GM21423 (cell line): Measurements from ENCODE around the gene MCF2L.
"Not testable (repeated sequence)": the region's sequence is repeated elsewhere in the genome, so short reads cannot be mapped to it uniquely, and the experiment has no call there.

ENCODE experiments used
- ATAC-seq: cut with Tn5 transposase; IDR thresholded peaks from one replicate; pipeline ENCODE4 v1.9.1; 2021; ENCODE audit warnings: mild to moderate bottlenecking, moderate library complexity; ENCODE audit not compliant: unreplicated experiment

The MCF2L gene

GRCh38 chr13:113046883-113047244, 77.8 kb downstream of the MCF2L start:
- no peak for ATAC-seq

DNA sequence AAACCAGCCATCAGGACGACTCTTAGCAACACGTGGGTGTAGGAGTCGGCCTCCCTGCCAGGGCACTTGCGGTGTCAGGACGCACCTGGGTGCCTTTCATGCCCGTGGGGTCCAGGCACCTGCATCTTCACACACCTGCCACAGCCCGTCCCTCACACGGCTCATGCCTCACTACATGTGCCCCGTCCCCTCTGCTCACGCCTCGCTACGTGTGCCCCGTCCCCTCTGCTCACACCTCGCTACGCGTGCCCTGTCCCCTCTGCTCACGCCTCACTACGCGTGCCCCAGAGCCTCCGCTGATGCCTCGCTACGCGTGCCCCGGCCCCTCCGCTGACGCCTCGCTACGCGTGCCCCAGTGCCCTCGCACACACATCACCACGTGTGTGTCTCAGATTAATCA, 78.6 kb downstream of the MCF2L start:
- ATAC-seq: no peak

DNA sequence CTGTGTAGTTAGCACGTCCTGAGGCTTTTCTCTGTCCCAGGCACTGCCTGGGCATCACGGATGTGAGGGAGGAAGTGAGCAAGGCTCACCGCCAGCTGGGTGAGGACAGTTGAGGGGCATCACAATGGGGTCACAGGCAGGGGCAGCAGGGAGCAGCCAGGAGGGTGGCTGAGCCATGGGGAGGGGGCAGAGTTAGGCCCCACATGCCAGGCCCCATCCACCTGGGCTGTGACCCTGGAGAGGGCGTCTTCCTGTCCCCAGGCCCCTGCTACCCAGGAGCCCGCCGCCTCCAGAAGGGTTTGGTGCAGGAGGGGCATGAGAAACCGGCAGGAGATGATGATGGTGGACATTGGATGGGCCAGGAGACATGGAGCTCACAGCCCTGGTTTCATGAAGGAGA, 79.8 kb downstream of the MCF2L start:
- ATAC-seq: no peak

DNA sequence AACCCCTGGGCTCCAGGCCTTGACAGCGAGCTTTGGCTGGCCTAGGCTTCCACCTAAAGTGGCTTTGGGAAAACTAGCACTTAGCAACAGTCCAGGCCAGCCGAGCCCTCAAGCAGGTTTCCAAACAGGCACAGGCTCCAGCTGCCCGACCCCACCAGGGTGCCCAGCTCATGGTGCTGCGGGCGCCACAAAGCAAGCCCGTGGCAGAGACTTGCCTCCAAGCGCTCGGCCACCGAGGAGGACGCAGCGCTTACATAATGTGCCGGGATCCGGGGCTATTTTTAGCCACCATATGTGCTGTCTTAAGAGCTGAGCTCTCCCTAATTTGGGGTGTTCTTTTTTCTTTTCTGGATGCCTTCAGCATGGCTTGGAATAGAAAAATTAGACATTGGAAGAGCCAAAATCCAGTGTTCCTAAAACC, 80.5 kb downstream of the MCF2L start:
- no peak for ATAC-seq

DNA sequence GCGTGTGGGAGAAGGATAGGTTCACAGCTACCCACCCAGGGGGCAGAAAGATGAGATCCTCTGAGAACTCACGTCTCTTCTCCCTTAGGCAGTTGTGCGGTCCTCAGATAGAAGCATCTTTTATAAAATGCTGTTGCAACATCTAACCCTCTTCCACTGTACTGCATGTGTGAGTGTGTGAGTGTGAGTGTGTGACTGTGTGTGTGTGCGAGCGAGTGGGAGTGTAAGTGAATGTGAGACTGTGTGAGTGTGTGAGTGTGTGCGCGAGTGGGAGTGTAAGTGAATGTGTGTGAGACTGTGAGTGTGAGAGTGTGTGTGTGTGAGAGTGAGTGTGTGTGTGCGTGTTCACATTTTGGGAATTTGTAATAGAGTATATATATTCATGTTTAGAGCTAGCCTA, 81.0 kb downstream of the MCF2L start:
- no peak for ATAC-seq

DNA sequence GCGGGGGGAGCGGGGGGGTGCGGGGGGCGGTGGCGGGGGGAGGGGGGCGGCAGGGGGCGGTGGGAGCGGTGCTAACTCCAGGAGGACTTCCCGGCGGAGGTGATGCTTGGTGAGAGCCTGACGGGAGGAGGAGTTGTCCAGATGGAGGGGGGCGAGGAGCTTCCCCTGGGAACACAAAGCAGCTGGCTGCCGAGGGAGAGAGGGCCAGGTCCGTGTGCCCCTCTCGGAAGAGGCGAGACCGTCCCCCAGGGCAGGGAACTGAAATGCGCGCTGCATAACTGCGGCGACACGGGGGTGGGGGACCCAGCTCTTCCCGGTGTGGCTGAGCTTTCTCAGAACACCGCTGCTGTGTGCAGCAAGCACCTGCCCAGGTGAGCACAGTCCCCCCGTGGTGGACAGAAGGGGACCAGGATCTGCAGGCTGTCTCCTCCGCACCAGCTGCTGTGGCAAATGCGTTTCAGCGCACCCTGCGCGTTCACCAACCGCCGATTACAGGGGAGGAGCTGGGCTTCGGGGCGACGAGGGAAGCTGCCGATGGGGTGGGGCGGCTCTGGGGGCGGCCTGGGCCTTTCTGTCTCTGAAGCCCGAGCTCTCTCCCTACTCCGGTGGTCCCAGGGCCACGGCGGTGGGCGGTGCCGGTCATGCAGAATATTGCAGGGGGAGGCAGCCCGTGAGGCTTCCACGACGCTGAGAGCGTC, 81.9 kb downstream of the MCF2L start:
- ATAC-seq: no peak

- no peak for ATAC-seq
Measured at GRCh38 chr13:113051641-113052040, 82.6 kb downstream of the MCF2L start.

GRCh38 chr13:113052206-113052605, 83.2 kb downstream of the MCF2L start:
- no peak for ATAC-seq

DNA sequence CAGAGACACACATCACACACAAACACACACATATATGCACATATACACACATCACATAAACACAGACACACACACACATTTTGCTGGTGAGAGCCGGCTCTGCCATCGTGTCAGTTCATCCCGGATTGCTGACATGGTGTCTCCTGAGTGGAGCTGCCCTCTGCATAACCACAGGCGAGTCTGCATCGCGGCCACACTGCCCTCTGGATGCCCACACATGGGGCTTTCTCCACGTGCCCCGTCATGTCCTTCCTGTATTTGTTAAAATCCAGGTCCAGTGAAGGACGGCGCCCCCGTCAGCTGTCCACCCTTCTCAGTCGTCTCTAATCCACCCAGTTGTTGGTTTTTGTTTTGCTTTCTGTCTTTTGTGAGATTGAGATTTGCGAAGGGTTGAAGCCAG, 84.0 kb downstream of the MCF2L start:
- ATAC-seq: no peak

DNA sequence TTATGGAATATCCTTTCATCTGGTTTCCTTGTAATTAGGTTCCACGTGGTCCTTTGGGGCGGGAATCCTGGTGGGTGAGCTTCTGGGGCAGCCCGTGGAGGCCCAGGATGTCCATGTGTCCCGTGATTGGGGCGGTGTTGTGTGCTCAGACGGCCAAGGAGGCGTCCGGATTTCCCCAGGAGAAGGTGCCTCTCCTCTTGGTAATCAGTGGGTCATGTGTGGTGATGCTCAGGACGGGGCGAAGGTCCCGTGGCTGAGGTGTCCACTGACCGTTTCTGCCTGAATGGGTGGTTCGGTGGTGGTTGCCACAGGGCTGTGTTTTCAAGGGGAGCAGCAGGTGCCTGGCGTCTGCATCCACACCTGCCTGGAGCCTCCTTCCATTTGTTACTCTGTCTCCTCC, 84.4 kb downstream of the MCF2L start:
- no peak for ATAC-seq

GRCh38 chr13:113053801-113054604, 85.0 kb downstream of the MCF2L start:
- ATAC-seq: no peak

DNA sequence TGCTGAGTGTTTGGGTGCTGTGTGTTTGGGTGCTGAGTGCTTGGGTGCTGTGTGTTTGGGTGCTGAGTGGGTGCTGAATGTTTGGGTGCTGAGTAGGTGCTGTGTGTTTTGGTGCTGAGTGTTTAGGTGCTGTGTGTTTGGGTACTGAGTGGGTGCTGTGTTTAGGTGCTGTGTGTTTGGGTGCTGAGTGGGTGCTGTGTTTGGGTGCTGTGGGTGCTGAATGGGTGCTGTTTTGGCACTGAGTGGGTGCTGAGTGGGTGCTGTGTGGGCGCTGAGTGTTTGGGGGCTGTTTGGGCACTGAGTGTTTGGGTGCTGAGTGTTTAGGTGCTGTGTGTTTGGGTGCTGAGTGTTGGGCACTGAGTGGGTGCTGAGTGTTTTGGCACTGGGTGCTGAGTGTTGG, 88.1 kb downstream of the MCF2L start:
- no peak for ATAC-seq

DNA sequence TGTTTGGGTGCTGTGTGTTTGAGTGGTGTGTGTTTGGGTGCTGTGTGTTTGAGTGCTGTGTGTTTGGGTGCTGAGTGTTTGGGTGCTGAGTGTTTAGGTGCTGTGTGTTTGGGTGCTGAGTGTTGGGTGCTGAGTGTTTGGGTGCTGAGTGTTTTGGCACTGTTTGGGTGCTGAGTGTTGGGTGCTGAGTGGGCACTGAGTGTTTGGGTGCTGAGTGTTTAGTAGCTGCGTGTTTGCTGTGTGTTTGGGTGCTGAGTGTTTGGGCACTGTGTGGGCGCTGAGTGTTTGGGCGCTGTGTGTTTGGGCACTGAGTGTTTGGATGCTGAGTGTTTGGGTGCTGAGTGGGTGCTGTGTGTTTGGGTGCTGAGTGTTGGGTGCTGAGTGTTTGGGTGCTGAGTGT, 88.5 kb downstream of the MCF2L start:
- not testable (repeated sequence) for ATAC-seq

DNA sequence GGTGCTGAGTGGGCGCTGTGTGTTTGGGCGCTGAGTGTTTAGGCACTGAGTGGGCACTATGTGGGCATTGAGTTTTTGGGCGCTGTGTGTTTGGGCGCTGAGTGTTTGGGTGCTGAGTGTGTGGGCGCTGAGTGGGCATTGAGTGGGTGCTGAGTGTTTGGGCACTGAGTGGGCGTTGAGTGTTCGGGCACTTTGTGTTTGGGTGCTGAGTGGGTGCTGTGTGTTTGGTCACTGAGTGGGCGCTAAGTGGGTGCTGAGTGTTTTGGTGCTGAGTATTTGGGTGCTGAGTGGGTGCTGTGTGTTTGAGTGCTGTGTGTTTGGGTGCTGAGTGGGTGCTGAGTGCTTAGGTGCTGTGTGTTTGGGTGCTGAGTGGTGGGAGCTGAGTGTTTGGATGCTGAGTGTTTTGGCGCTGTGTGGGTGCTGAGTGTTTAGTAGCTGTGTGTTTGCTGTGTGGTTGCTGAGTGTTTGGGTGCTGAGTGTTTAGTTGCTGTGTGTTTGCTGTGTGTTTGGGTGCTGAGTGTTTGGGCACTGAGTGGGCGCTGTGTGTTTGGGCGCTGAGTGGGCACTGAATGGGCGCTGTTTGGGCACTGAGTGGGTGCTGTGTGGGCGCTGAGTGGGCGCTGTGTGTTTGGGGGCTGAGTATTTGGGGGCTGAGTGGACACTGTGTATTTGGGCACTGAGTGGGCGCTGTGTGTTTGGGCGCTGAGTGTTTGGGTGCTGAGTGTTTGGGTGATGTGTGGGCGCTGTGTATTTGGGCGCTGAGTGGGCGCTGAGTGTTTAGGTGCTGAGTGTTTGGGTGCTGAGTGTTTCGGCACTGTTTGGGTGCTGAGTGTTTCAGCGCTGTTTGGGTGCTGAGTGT, 89.3 kb downstream of the MCF2L start:
- no peak for ATAC-seq

DNA sequence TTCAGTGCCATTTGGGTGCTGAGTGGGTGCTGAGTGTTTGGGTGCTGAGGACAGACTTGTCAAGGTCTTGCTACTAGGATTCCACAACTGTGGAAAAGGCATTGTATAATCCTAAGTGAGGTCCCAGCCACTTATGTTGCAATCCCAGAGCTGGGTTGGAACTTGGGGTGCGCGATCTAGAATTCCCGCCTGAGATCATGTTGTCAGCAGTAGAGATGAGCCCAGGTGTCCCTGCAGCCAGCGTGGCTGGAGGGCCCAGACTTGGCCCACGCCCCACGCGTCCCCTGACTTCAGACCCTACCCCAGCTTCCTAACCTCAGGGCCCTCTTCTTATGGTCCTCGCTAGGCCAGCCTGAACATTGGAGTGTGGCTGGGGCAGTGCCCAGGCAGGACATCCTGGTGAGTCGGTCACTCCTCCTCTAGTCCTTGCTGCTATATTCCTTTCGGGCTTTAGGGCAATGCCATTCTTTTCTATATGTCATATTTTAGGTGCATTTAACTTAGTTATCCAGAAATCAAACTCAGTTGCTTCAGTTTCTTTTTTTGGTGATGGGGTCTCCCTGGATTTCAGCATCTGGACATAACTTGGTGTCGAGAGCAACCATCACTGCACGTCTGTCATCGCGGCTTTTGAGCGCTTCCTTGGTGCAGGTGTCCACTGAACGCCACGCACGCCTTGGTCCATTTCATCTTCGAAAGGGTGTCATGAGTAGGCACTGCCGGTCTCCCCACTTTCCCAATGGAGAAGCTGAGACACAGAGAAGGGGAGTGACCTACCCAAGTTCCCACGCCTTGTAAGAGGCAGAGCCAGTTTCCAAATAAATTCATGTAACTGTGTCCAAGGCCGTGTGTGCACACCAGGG, 90.2 kb downstream of the MCF2L start:
- no peak for ATAC-seq

GRCh38 chr13:113059891-113060290, 90.9 kb downstream of the MCF2L start:
- ATAC-seq: no peak

GRCh38 chr13:113060557-113061270, 91.7 kb downstream of the MCF2L start:
- ATAC-seq: no peak

DNA sequence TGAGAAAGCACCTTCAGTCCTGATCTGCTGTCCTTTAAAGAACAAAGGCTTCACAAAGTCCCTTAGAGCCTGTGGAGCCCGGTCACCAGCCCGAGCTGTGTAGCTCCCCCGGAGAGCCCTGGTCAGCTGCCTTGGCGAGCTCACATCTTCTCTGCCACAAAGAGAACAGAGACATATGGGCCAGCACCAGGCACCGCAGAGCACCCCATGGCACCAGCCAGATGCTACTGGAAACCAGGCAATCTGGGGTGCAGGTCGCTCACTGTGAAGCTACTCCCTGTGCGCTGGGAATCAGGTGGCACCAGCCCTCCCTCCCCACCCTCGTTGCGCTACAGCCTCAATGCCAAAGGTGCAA, 92.2 kb downstream of the MCF2L start:
- no peak for ATAC-seq

DNA sequence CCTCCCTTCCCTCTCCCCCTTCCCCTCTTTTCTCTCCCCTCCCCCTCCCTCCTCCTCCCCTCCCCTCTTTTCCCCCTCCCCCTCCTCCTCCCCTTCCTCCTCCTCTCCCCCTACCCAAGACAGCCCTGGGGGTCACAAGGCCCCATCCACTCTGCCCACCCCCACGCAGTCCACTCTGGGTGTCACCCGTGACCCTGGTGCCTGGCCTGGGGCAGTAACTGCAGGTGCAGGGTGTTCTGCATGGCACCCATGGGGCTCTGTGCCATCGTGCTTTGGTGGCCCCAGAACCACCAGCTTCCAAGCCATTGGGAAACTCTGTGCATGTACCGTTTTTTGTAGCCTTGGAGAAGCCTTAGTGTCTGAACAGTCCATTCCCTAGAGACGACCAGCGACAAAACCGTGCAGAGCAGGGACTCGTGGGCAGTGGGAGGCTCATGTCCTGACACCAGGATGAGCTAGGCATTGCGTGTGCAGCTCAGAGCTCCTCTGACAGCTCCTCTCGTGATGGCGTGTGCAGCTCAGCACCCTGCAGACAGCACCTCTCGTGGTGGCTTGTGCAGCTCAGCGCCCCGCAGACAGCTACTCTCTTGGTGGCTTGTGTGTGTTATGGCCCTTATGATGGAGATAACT, 92.9 kb downstream of the MCF2L start:
- no peak for ATAC-seq

GRCh38 chr13:113062691-113063090, 93.7 kb downstream of the MCF2L start:
- no peak for ATAC-seq
